Spinal cord (tissue), 10 donors: ENCODE measurements around the gene NRP1. TPM values are rescaled to one million over a fixed set of nuclear protein-coding genes. Genes with fewer than 3 reads are reported as not detected.

Source experiments
- DNase-seq, 6 donors: peaks; one replicate each; pipeline versions ENCODE4 v3.0.0 to v3.0.0-alpha.2; 2013 to 2015; ENCODE audit warnings: low spot score in 6 of 6, low read depth in 4 of 6
- H3K27ac ChIP-seq: one replicate; pipeline ENCODE4 v1.5.1; 2013; ENCODE audit warnings: low read depth, low read length, control low read depth
- H3K27me3 ChIP-seq: one replicate; pipeline ENCODE4 v1.6.1; 2013; ENCODE audit warnings: low read length; ENCODE audit not compliant: control insufficient read depth, insufficient read depth
- H3K36me3 ChIP-seq: one replicate; pipeline ENCODE4 v1.6.1; 2013; ENCODE audit warnings: low read length; ENCODE audit not compliant: control insufficient read depth, insufficient read depth
- H3K4me1 ChIP-seq: one replicate; pipeline ENCODE4 v1.6.1; 2013; ENCODE audit warnings: low read length; ENCODE audit not compliant: control insufficient read depth, insufficient read depth
- H3K4me3 ChIP-seq: one replicate; pipeline ENCODE4 v1.5.1; 2013; ENCODE audit warnings: low read depth, low read length, control low read depth
- H3K9me3 ChIP-seq: one replicate; pipeline ENCODE4 v1.6.1; 2013; ENCODE audit warnings: low read length; ENCODE audit not compliant: control insufficient read depth, insufficient read depth
- WGBS: methylation state at CpG from one replicate; pipeline ENCODE4 v1.1.5; 2013; ENCODE audit warnings: missing lambda C conversion rate; ENCODE audit not compliant: insufficient coverage; 5-methylcytosine and 5-hydroxymethylcytosine counted together
- polyA plus RNA-seq, 2 donors: library from polyadenylated mRNA; unstranded; fragments of 120-200 nt; gene quantifications; one replicate each; pipeline ENCODE4 v1.2.1, GENCODE V29; 2013; ENCODE audit not compliant: insufficient read length in 2 of 2
- total RNA-seq, 2 donors: library from RNA; depleted of rRNA in 1 of 2; stranded (reverse); fragments of 120-200 nt in 1 of 2; fragments of >200 nt in 1 of 2; gene quantifications; one replicate each; pipeline versions ENCODE4 v1.2.3 to v1.2.4, GENCODE V29; 2013 to 2014
- donor health status: healthy.

NRP1 gene
- total and polyA plus RNA-seq, 4 donors = 61.8 to 96.6 (median 80.2) TPM

DNA sequence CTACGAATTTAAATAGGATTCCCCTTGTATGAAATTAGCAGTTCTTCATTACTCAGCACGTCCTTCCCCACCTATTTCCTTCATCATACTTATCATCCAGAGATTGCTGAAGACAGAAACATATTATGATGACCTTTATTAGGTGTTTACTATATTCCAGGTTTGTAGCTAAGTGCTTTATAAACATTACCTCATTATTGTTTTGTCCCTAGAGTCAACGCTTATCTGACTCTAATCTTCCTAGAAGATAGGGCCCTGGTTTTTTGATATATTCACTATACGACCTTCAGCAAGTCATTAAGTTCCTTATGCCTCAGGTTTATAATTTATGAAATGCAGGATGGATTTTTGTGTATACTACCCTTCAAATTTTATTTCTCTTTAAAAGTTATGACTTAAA, 36.8 kb upstream of the NRP1 start:
- Histone ChIP-seq H3K9me3 (peaks cover 2% of the 10 kb centered on the region), H3K27me3 (no peaks in the 10 kb centered on the region), H3K4me3 (no peak overlapping the region), H3K4me1 (no peaks in the 10 kb centered on the region), H3K27ac (no peak overlapping the region), H3K36me3 (no peaks in the 10 kb centered on the region)
- no CpG with 5 or more reads among the region's 4 CpGs for WGBS
- DNase-seq = no peak

DNA sequence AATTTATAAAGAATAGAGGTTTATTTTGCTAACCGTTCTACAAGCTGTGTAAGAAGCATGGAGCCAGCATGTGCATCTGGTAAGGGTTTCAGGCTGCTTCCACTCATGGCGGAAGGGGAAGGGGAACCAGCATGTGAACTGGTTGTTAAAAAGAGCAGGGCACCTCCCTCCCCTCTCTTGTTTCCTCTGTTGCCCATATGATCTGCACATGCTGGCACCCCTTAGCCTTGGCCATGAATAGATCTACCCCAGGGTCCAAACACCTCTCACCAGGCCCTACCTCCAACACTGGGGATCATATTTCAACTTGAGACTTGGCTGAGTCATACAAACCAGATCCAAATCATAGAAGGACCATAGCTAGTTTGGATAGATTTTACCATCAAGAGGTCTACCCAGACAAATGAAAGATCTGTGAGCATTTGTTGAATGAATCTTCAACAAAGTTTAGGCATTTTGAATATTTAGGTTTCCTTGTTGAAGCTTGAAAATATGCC, 36.0 kb upstream of the NRP1 start:
- Histone ChIP-seq H3K4me3 (no peak overlapping the region), H3K27ac (no peak overlapping the region), H3K36me3 (no peaks in the 10 kb centered on the region), H3K4me1 (no peaks in the 10 kb centered on the region), H3K9me3 (peaks cover 3% of the 10 kb centered on the region), H3K27me3 (no peaks in the 10 kb centered on the region)
- no peak for DNase-seq
- 75% methylated on average over 2 of the region's 2 CpGs for WGBS

DNA sequence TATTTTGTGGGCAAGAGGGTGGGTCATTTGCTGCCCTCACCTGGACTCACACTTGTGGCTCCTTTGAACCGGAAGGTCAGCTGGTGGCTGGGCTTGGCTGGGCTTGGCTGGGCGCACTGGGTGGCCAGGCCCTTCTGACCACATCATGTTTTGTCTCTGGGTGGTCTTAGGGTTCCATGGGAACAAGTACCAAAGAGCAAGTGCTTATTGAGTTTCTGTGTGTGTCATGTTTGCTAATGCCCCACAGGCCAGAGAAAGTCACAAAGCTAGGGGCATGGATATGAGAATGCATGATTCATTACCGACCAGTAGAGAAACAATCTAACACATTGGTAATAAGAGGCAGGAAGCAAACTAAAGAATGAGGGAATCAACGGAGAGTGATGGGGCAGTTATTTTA, 33.6 kb upstream of the NRP1 start:
- no peak overlapping the region for H3K27ac ChIP-seq
- WGBS = 100% methylated on average over 4 of the region's 4 CpGs

DNA sequence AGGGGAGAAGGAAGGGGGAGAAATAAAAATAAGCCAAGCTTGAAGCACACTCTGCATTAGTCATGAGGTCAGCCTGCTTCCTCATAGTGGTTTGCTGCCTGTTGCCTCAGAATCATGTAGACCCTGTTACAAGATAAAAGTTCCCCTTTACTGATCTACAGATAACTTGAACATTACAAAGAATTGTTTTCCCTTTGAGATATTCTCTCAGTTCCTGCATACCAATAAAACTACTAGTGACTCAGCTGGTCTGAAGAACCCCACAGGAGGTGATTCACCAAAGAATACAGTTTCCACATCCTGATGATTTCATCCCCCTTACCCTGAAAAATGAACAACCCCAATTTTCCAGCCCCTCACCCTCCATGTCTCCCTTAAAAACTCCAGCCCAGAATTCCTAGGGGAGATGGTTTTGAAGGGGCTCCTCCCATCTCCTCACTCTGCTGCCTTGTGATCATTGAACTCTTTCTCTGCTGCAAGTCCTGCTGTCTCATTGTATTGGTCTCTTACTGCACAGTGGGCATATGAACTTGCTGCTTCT, 31.5 kb upstream of the NRP1 start:
- H3K9me3 ChIP-seq = peaks cover 3% of the 10 kb centered on the region
- H3K27ac ChIP-seq = no peak overlapping the region
- H3K4me1 ChIP-seq = no peaks in the 10 kb centered on the region
- no peak for DNase-seq
- H3K27me3 ChIP-seq = no peaks in the 10 kb centered on the region
- H3K36me3 ChIP-seq = no peaks in the 10 kb centered on the region
- H3K4me3 ChIP-seq = no peak overlapping the region

More for the DNA sequence above, 33.6 kb upstream of the NRP1 start:
- peaks cover 3% of the 10 kb centered on the region for H3K9me3 ChIP-seq
- no peaks in the 10 kb centered on the region for H3K4me1 ChIP-seq
- no peaks in the 10 kb centered on the region for H3K36me3 ChIP-seq
- H3K4me3 ChIP-seq = no peak overlapping the region
- no peak for DNase-seq
- no peaks in the 10 kb centered on the region for H3K27me3 ChIP-seq

DNA sequence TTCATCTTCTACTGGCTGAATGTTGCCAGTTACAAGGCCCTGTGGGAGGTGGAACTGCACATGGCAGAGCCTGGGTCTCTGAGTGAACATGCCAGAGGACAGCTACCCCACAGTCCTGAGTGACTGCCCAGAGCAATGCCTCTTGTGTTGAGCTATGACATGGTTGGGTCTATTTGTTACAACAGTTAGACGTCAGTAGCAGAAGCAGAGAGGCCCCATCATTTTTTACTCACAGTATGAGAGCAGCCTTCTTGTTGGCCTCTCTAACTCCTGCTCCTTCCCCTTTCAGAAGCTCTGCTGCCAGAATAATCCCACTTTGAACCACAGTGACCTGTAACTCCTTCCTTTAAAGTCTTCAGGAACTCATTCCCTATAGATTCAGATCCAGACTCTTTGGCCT, 30.8 kb upstream of the NRP1 start:
- 60% methylated on average over 1 of the region's 1 CpG for WGBS
- Histone ChIP-seq H3K36me3 (no peaks in the 10 kb centered on the region), H3K27ac (no peak overlapping the region), H3K27me3 (no peaks in the 10 kb centered on the region), H3K4me1 (no peaks in the 10 kb centered on the region), H3K9me3 (peaks cover 3% of the 10 kb centered on the region), H3K4me3 (no peak overlapping the region)
- DNase-seq = no peak

DNA sequence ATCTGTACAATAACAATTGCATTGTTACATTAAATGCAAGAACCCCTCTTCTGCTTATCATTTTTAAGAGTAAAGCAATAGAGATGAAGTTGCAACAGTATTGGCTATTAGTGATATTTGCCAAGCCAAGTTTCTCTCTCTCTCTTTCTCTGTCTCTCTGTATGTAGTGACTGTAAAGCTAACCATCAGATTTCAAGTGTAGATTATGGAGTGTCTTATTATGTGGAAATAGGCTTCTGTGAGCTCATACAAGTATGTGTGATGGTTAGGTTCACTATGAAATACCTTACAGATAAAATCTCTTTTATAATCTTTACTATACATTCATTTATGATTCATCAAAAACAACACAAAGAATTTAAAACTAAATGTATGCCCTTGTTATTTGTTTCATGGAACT, 28.6 kb upstream of the NRP1 start:
- H3K4me1 ChIP-seq = no peaks in the 10 kb centered on the region
- no peak overlapping the region for H3K4me3 ChIP-seq
- H3K9me3 ChIP-seq = peaks cover 3% of the 10 kb centered on the region
- H3K27me3 ChIP-seq = no peaks in the 10 kb centered on the region
- H3K36me3 ChIP-seq = no peaks in the 10 kb centered on the region
- DNase-seq = no peak
- no peak overlapping the region for H3K27ac ChIP-seq

DNA sequence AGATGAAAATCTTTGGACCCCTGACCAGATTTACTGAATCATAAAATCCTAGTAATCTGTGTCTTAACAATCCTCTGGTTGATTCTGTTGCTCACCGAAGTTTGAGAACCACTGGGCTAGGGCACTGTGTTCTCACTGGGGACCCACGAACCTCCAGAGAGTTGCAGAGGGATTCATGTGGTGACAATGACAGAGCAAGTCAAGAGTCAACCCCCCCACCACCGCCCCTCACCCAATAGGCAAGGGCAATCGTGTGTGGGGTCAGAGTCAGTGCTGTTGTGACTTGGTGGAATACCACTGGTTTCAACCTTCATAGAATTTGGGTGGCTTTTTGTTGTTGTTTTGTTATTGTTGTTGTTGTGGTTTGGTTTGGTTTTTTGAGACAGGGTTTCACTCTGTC, 23.5 kb upstream of the NRP1 start:
- Histone ChIP-seq H3K9me3 (no peaks in the 10 kb centered on the region), H3K27ac (no peak overlapping the region), H3K4me1 (no peaks in the 10 kb centered on the region), H3K36me3 (no peaks in the 10 kb centered on the region), H3K4me3 (no peak overlapping the region), H3K27me3 (no peaks in the 10 kb centered on the region)
- WGBS = 93% methylated on average over 2 of the region's 4 CpGs
- no peak for DNase-seq

DNA sequence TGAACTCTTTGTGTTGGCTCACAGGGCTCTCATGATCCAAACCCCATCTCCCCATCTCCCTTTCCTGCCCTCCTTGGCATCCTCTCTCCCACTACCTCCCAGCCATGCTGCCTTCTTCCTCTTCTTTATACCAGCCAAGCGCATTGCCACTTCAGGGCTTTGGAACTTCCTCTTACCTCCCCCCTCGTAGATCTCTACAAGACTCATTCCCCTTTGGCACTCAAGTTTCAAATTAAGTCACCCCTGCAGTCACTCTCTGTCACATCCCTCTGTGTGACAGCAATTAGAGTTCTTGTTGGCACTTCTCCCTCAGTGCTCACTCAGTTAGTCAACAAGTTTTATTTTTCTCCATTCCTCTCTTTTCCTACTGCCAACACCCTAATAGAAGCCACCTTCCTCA, 20.8 kb upstream of the NRP1 start:
- 48% methylated on average over 2 of the region's 2 CpGs for WGBS
- Histone ChIP-seq H3K4me1 (no peaks in the 10 kb centered on the region), H3K27ac (no peak overlapping the region), H3K4me3 (no peak overlapping the region), H3K27me3 (no peaks in the 10 kb centered on the region), H3K9me3 (no peaks in the 10 kb centered on the region), H3K36me3 (no peaks in the 10 kb centered on the region)
- DNase-seq = peak in 1 of 6 donors; percentile 55

DNA sequence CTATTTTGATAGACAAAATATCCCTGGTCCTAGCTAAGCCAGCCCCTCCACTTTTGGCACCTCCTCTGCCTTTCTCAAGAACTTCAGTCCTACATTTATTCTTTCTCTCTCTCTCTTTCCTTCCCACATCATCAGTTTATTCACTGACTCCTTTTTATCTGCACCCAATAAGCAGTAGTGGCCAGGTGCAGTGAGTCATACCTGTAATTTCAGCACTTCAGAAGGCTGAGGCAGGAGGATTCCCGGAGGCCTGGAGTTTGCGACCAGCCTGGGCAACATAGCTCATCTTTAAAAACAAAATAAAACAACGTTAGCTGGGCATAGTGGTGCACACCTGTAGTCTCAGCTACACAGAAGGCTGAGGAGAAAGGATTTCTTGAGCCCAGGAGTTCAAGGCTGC, 19.4 kb upstream of the NRP1 start:
- Histone ChIP-seq H3K36me3 (no peaks in the 10 kb centered on the region), H3K9me3 (no peaks in the 10 kb centered on the region), H3K27me3 (no peaks in the 10 kb centered on the region), H3K27ac (no peak overlapping the region), H3K4me3 (no peak overlapping the region), H3K4me1 (no peaks in the 10 kb centered on the region)
- DNase-seq = no peak
- WGBS = 100% methylated on average over 1 of the region's 3 CpGs

DNA sequence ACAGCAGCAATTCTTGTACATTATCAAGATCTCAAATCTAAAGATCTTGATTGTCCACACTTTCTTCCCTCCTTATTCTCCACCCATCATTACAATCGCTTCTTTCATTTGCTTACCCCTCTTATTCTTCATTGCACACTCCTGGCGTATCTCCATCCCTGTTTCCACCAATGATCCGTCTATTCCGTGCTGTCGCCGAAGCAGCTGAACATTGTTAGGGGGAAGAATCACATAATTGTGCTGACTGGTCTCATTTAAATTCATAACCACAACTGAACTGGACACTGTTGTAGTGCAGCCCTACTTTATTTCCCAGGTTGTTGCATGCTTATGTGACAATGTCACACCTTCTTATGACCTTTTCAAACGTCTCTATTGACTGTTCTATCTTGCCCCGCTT, 18.9 kb upstream of the NRP1 start:
- no CpG with 5 or more reads among the region's 8 CpGs for WGBS
- peak in 1 of 6 donors; percentile 44 for DNase-seq
- H3K27me3 ChIP-seq = no peaks in the 10 kb centered on the region
- H3K9me3 ChIP-seq = no peaks in the 10 kb centered on the region
- no peak overlapping the region for H3K4me3 ChIP-seq
- H3K27ac ChIP-seq = no peak overlapping the region
- no peaks in the 10 kb centered on the region for H3K36me3 ChIP-seq
- H3K4me1 ChIP-seq = no peaks in the 10 kb centered on the region
